ENCODE results near the gene CNGB1. TPM values are rescaled to one million over a fixed set of nuclear protein-coding genes. Genes with fewer than 3 reads are reported as not detected.

Gene CNGB1
- total RNA-seq, 1 donor from 2014 or later, result not detected

- Mint-ChIP-seq H3K36me3 (ENCODE audit: insufficient read depth) (no peaks in the 10 kb centered on the region), H3K27me3 (peaks cover 15% of the 10 kb centered on the region), H3K4me3 (ENCODE audit: low read depth) (no peak overlapping the region), H3K27ac (no peak overlapping the region), H3K4me1 (ENCODE audit: low read depth) (peaks cover 2% of the 10 kb centered on the region), H3K9me3 (ENCODE audit: low read depth) (no peaks in the 10 kb centered on the region)
- TF ChIP-seq CTCF (IDR thresholded peaks at IDR 0.05; ENCODE audit: unreplicated experiment), result no peak
- DNase-seq (ENCODE audit: low spot score, unreplicated experiment), result no peak
Measured at GRCh38 chr16:57970319-57970718, 609 bp downstream of the CNGB1 start.

GRCh38 chr16:57969451-57970123, 1.3 kb downstream of the CNGB1 start:
- no peak for DNase-seq (ENCODE audit: low spot score, unreplicated experiment)
- Mint-ChIP-seq H3K4me3 (ENCODE audit: low read depth) (no peak overlapping the region), H3K9me3 (ENCODE audit: low read depth) (no peaks in the 10 kb centered on the region), H3K36me3 (ENCODE audit: insufficient read depth) (no peaks in the 10 kb centered on the region), H3K4me1 (ENCODE audit: low read depth) (peaks cover 2% of the 10 kb centered on the region), H3K27ac (no peak overlapping the region), H3K27me3 (peaks cover 15% of the 10 kb centered on the region)
- no peak for TF ChIP-seq CTCF (IDR thresholded peaks at IDR 0.05; ENCODE audit: unreplicated experiment)

GRCh38 chr16:57967916-57968315, 3.0 kb downstream of the CNGB1 start:
- Mint-ChIP-seq H3K27ac (no peak overlapping the region), H3K4me3 (ENCODE audit: low read depth) (no peak overlapping the region), H3K27me3 (peaks cover 8% of the 10 kb centered on the region), H3K4me1 (ENCODE audit: low read depth) (peaks cover 2% of the 10 kb centered on the region), H3K36me3 (ENCODE audit: insufficient read depth) (no peaks in the 10 kb centered on the region), H3K9me3 (ENCODE audit: low read depth) (no peaks in the 10 kb centered on the region)
- no peak for DNase-seq (ENCODE audit: low spot score, unreplicated experiment)
- TF ChIP-seq CTCF (IDR thresholded peaks at IDR 0.05; ENCODE audit: unreplicated experiment), result no peak

GRCh38 chr16:57966986-57967385, 3.9 kb downstream of the CNGB1 start:
- Mint-ChIP-seq H3K27ac (no peak overlapping the region), H3K27me3 (peaks cover 5% of the 10 kb centered on the region), H3K36me3 (ENCODE audit: insufficient read depth) (no peaks in the 10 kb centered on the region), H3K4me3 (ENCODE audit: low read depth) (no peak overlapping the region), H3K9me3 (ENCODE audit: low read depth) (no peaks in the 10 kb centered on the region), H3K4me1 (ENCODE audit: low read depth) (peaks cover 2% of the 10 kb centered on the region)
- TF ChIP-seq CTCF (IDR thresholded peaks at IDR 0.05; ENCODE audit: unreplicated experiment), result no peak
- DNase-seq (ENCODE audit: low spot score, unreplicated experiment), result no peak

- DNase-seq (ENCODE audit: low spot score, unreplicated experiment), result no peak
- no peak overlapping the region for H3K4me3 Mint-ChIP-seq (ENCODE audit: low read depth)
- H3K36me3 Mint-ChIP-seq (ENCODE audit: insufficient read depth), result no peaks in the 10 kb centered on the region
- no peak overlapping the region for H3K27ac Mint-ChIP-seq
- peaks cover 2% of the 10 kb centered on the region for H3K4me1 Mint-ChIP-seq (ENCODE audit: low read depth)
- no peak for TF ChIP-seq CTCF (IDR thresholded peaks at IDR 0.05; ENCODE audit: unreplicated experiment)
- H3K9me3 Mint-ChIP-seq (ENCODE audit: low read depth), result no peaks in the 10 kb centered on the region
- peaks cover 6% of the 10 kb centered on the region for H3K27me3 Mint-ChIP-seq
Measured at GRCh38 chr16:57966204-57966771, 4.6 kb downstream of the CNGB1 start.
